GM19397 (cell line): Measurements from ENCODE around the gene CATSPER3.

Source experiments
- ATAC-seq: cut with Tn5 transposase; IDR thresholded peaks from one replicate; pipeline ENCODE4 v1.9.1; 2021; ENCODE audit warnings: mild to moderate bottlenecking, moderate library complexity; ENCODE audit not compliant: unreplicated experiment

CATSPER3 gene

DNA sequence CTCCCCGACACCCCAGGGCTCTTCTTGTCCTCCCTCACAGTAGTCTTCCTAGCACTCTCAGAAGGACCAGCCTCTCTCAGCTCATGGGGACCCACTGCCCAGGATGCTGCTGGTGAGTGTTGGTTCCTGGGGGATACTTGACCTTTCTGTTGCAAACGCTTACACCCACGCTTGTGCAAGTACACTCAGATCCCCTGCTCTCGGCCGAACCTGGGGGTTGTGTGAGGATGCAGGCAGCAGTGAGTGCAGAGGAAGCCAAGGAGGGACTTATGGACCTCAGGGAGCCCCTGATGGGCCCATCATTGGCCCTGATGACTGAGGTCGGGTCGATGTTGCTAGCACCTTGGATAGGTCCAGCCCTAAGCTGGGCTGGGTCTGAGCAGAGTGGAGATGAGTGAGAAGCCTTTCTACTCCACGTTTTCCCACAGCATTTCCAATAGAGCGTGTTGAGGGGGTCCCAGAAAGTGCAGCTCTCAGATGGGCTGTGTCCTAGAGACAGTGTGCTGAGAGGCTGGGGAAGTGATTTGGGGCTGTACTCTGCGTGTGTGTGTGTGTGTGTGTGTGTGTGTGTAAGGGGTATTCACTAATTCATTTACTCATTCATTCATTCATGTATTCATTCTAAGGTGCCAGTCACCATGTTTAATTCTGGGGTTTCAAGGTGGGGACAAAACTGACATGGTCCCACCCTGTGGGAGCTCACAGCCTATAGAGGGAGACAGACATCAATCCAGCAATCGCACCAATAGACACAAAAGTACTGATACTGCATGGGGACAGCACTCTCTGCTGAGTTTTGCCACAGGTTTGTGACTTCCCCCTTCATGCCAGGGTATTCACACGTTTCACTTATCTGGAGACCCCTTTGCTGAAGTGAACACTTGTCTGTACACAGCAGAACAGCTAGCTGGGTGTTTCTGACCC lies 91.6 kb downstream of the CATSPER3 start:
- ATAC-seq, result no peak

DNA sequence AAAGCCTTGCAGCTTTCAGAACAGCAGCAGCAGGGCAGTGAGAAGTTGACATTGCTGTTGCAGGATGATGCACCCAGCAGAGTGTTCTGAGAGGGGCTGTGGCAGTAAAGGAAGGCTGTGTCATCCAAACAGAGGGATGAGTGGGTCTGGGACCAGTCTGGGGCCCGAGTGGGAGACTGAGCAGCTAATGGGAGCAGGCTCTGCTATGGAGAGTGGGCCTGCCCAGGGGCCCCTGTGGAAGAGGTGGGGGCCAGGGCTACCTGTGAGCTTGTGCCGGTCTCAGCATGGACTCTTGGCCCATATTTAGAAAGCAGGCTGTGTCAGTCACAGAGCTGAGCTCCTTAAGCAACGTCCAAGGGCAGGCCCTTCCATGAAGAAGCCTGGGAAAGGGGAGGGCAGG lies 92.3 kb downstream of the CATSPER3 start:
- no peak for ATAC-seq

DNA sequence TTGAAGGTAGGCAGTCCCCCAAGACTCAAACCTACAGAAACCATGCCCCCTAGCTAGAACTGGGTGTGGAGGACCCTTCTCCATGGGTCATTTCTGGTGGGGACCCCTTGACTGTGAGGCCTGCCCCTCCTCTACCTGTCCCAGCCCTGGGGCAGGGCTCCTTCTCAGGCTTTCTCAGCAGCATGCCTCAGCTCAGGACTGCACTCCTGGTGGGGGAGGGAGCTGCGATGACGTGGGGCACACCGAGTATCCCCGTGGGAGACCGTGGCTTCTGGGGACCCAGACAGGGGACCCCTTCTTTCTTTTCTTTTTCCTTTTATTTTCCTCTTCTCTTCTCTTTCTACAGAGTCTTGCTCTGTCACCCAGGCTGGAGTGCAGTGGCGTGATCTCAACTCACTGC lies 93.3 kb downstream of the CATSPER3 start:
- ATAC-seq, result no peak
